Renal cortical epithelial cell (primary cell): ENCODE measurements around the gene KIAA0586. TPM values are rescaled to one million over a fixed set of nuclear protein-coding genes. Genes with fewer than 3 reads are reported as not detected.
"Not testable (repeated sequence)": the region's sequence is repeated elsewhere in the genome, so short reads cannot be mapped to it uniquely, and the experiment has no call there.

Experiments used
- DNase-seq: peaks from one replicate; pipeline ENCODE4 v3.0.0-alpha.2; 2011; ENCODE audit warnings: low read depth
- total RNA-seq: library from RNA; depleted of rRNA; stranded (reverse); fragments of >200 nt; gene quantifications from 2 replicates; pipeline ENCODE4 v1.2.3, GENCODE V29; 2014

Gene KIAA0586
- total RNA-seq, 1 donor from 2014 or later, result 21.1 TPM

DNA sequence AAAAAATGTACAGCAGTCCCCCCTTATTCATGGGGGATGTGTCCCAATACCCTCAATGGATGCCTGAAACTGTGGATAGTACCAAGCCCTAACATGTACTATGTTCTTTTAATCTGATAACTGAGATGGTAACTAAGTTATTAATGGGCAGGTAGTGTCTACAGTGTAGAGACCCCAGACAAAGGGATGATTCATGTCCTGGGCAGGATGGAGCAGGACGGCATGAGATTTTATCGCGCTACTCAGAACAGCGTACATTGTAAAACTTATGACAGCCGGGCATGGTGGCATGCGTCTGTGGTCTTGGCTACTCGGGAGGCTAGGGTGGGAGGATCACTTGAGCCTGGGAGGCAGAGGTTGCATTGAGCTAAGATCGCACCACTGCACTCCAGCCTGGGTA is 37.1 kb downstream of the KIAA0586 start:
- no peak for DNase-seq

- peak; percentile 44 for DNase-seq
These were observed 37.9 kb downstream of the KIAA0586 start for GRCh38 chr14:58465421-58465820.

- no peak for DNase-seq
These were observed 38.9 kb downstream of the KIAA0586 start for GRCh38 chr14:58466459-58466858.

- no peak for DNase-seq
These were observed 40.1 kb downstream of the KIAA0586 start for GRCh38 chr14:58467575-58467974.

DNA sequence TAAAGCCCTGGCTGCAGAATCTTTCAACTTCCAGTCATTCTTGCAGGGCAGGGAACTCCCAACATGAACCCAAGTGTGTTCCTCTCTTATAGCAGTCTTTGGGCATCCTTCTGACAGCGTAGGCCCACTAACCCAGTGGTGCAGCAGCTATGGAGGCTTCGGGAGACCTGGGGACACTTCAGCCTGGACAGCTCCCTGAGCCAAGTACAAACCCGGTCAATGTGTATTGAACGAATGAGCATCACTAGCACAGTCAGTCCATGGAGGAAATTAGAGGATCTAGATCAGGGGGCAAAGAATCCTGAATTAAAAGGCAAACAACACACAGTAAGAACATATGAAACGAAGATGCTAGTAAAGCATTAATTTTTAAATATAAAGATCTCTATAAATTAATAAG is 41.8 kb downstream of the KIAA0586 start:
- DNase-seq, result no peak

DNA sequence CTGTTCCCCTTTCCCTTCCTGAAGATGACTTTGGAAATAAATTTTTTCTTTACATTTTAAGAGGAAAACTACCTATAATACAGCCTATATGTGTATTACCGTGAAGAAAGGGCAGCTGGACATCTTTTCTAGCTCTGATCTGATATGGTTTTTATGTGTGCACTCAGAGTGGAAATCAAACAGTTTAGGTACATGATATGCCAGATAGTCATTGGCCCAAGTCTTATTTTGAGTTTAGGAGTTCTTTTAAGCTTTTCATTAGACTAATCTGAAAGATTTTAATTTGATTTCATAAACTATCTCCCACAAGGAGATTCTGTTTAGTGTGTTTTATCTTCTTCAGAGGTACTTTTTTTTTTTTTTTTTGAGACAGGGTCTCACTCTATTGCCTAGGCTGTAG is 48.8 kb downstream of the KIAA0586 start:
- no peak for DNase-seq

GRCh38 chr14:58477653-58478052 is 50.1 kb downstream of the KIAA0586 start:
- no peak for DNase-seq

DNA sequence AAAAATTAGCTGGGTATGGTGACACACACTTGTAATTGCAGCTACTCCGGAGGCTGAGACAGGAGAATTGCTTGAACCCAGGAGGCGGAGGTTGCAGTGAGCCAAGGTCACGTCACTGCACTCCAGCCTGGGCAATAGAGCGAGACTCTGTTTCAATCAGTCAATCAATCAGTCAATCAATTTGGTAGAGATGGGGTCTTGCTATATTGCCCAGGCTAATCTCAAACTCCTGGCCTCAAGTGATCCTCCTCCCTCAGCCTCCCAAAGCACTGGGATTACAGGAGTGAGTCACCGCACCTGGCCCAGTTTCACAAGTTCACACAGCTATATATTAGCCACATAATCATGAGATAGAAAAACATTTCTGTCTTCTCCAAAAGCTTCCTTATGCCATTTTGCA is 50.8 kb downstream of the KIAA0586 start:
- not testable (repeated sequence) for DNase-seq

DNA sequence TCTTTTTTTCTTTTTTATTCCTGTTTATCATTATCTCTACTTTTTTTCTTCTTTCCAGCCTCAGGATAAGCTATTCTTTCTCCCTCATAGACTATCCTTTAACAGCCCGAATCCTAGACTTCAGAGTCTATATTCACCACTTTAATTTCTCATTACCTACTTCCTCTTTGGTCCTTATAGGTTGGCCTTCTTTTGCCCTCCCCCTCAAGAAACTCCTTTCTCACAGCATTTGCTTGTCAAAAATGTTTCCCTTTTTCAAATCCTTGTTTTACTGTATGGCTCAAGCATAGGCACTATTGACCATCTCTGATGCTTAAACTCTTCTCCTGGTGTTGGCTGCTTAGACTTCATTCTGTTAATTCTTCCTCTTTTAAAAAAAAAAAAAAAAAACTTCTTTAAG is 52.5 kb downstream of the KIAA0586 start:
- DNase-seq, result no peak

- no peak for DNase-seq
These were observed 56.7 kb downstream of the KIAA0586 start for GRCh38 chr14:58484176-58484575.

DNA sequence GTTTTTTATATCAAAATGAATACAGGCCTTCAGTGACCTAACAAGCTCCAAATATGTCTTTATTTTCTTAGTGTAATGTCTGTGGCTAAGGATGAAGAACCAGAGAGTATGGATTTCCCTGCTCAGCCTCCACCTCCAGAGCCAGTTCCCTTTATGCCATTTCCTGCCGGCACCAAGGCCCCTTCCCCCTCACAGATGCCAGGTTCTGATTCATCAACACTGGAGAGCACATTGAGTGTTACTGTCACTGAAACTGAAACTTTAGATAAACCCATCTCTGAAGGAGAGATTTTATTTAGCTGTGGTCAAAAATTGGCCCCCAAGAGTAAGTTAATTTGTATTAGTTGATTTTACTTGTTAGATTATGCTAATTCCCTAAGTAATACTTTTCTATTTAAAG is 61.0 kb downstream of the KIAA0586 start:
- peak; percentile 66 for DNase-seq

DNA sequence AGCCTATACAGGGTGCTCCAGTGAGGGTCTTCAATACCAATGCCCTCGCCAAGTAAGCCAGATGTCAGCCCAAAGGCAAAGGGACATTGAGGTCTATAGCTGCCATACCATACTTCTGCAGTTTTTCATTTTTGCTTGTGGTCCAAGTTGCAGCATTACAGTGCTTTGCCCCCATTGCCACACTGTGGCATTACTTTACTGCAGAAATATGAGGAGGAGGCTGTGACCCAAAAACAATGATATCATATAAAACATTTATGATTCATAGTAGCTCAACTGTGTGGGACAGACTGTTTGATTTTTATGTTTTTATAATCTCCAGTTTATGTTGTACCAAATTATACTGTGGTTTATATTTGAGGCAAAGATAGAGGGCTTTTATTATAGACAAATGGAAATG is 64.1 kb downstream of the KIAA0586 start:
- no peak for DNase-seq

DNA sequence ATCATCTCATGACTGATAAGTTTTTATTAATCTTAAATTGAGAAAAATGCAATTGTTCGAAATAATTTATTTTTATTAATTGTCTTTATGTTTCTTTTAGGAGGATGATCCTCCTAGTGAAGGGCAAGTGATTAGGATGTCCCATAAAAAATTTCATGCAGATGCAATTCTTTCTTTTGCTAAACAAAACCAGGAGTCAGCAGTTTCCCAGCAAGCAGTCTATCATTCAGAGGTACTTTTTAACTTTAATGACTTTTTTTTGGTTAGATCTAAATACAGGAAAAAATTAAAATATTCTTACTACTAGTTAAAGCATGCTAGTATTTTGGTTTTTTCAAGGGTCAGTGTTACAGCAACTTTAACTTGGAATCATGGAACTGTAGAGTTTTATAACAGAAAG is 64.5 kb downstream of the KIAA0586 start:
- DNase-seq, result no peak

DNA sequence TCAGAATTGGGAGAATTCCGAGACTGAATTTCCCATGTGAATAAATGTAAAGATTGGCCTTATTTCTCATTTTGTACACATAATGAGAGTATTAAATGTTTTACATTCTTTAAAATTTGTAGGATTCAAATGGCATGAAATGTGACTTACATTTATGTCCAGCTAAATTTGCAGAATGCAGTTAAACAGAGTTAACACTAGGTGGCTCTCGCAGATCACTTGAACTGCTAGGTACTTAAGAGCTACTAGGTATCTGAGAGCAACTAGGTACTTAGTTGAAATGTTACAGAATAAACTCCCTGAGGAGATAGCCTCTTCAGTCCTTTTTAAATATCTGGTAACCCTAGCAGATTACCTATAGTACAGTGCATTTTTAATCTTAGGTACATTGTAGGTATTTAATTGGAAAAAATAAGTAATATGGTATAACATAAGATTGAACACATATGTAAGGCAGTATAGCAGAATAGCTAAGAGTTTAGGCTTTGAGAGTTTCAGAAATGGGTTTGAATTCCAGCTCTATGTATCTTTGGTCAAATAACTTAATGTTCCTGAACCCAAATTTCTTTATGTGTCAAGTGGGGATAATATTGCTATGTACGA is 73.8 kb downstream of the KIAA0586 start:
- DNase-seq, result peak; percentile 88

DNA sequence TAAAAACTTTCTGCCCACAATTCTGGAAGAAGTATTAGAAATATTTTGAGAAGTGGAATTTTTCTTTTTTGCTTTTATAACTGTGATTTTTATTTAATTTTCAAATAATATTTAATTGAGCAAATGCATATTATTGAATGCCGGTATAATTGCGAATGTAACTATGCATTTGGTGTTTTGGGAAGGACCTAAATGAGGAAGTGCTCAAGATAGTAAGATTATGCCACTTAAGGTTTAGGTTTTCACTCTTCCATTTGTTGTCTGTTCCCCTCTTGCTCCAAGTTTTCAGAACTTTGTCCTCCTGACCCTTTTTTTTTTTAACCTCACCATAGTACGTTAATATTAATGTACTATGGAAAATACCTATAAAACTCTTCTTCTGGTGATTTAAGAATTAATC is 85.8 kb downstream of the KIAA0586 start:
- DNase-seq, result no peak

DNA sequence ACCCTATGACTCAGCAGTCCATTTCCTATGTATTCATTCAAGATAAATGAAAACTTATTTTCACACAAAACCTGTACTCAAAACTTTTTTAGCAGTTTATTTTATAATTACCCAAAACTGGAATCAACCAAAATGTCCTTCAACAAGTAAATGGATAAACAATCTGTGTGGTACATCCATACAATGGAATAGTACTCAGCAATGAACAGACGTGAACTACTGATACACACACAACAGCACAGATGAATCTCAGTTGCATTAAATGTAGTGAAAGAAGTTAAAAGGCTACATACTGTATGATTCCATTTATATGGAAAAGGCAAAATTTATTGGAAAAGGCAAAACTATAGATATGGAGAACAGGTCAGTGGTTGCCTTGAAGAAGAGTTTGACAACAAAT is 90.1 kb downstream of the KIAA0586 start:
- no peak for DNase-seq

DNA sequence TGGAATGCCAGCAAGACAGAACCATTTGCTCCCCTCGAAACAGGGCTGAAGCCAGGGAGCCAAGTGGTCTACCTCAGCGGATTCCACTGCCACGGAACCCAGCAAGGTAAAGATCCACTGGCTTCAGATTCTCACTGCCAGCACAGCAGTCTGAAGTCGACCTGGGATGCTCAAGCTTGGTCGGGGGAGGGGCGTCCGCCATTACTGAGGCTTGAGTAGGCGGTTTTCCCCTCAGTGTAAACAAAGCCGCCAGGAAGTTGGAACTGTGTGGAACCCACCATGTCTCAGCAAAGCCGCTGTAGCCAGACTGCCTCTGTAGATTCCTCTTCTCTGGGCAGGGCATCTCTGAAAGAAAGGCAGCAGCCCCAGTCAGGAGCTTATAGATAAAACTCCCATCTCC is 98.2 kb downstream of the KIAA0586 start:
- not testable (repeated sequence) for DNase-seq

DNA sequence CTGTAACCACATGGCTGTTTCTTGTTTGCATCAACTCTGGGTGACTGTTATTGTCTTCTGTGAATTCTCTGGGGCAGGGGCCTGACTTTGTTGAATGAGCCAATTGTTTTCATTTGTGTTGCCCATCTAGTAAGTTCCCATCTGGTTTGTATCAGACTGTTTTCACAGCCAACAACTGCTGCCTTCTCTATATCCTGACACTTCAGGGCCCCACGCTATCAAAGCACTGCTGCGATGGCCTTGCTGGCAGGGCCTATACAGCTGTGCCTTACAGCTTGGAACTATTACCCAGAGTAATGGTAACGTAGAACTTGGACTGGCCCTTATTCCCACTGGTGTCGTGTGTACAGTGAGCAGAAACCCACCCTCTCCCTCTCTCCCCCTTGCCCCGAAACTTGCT is 105.9 kb downstream of the KIAA0586 start:
- DNase-seq, result no peak

DNA sequence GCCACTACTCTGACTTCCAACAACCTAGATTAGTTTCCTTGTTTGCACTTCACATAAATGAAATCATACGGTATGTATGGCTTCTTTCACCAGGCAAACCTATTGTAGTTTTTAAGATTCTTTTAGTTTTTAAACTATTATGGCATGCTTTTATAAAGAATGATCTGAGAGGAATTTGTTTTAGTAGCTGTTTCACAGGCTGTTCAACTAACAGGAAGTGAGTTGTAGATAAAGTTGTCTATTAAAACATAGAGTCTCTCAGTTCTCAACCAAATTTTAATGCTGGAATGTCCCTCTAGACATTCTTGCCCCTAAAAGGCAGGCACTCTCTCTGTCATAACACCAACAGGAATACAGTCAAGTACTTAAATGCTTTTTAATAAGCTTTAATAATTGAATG is 107.5 kb downstream of the KIAA0586 start:
- peak; percentile 11 for DNase-seq

GRCh38 chr14:58537004-58537403 is 109.5 kb downstream of the KIAA0586 start:
- DNase-seq, result no peak

GRCh38 chr14:58540749-58541632 is 113.5 kb downstream of the KIAA0586 start:
- no peak for DNase-seq

DNA sequence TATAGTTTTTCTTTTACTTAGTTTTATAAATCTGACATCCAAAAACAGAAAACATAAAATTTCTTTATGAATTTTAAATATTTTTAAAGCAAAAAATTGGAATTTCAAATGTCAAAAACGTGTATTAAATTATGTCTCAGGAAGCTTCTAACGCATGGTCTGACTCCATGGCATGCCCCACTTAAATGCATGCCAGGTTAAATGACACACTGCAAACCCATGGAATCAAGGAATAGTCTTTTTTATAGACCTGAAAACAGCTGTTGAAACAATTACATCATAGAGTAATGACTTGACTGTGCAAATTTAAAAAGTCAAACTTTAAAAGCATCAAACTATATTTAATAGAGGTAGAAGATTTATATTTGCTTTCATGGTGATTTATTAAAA is 114.1 kb downstream of the KIAA0586 start:
- DNase-seq, result no peak

- no peak for DNase-seq
These were observed 115.7 kb downstream of the KIAA0586 start for GRCh38 chr14:58543253-58543652.
